ENCODE results near the gene CAMK1D. TPM values are rescaled to one million over a fixed set of nuclear protein-coding genes. Genes with fewer than 3 reads are reported as not detected.

CAMK1D gene
- total RNA-seq, 4 donors from 2014 or later = 8.8 to 17.8 (median 13.9) TPM

- no peak for TF ChIP-seq CTCF (IDR thresholded peaks at IDR 0.05; ENCODE audit: low read depth)
Observed at GRCh38 chr10:12699258-12699700, 349.9 kb downstream of the CAMK1D start.

GRCh38 chr10:12699781-12700556, 350.6 kb downstream of the CAMK1D start:
- no peak for TF ChIP-seq CTCF (IDR thresholded peaks at IDR 0.05; ENCODE audit: low read depth)

GRCh38 chr10:12700557-12700874, 351.2 kb downstream of the CAMK1D start:
- no peak for TF ChIP-seq CTCF (IDR thresholded peaks at IDR 0.05; ENCODE audit: low read depth)

- no peak for TF ChIP-seq CTCF (IDR thresholded peaks at IDR 0.05; ENCODE audit: low read depth)
Observed at GRCh38 chr10:12701696-12702095, 352.3 kb downstream of the CAMK1D start.

- TF ChIP-seq CTCF (IDR thresholded peaks at IDR 0.05; ENCODE audit: low read depth) = no peak
Observed at GRCh38 chr10:12702215-12702770, 352.9 kb downstream of the CAMK1D start.

- no peak for TF ChIP-seq CTCF (IDR thresholded peaks at IDR 0.05; ENCODE audit: low read depth)
Observed at GRCh38 chr10:12703126-12703525, 353.8 kb downstream of the CAMK1D start.

GRCh38 chr10:12703813-12704212, 354.5 kb downstream of the CAMK1D start:
- TF ChIP-seq CTCF (IDR thresholded peaks at IDR 0.05; ENCODE audit: low read depth) = no peak
